Stimulated activated CD4-positive, alpha-beta T cell treated with anti-CD3 and anti-CD28 coated beads, Interleukin-2, amount 100 ng/mL, for 4 hours (primary cell): ENCODE measurements around the gene CLIC3.

Source experiments
- DNase-seq: peaks from one replicate; pipeline ENCODE4 v3.0.0-alpha.2; 2020; ENCODE audit warnings: low read depth

The CLIC3 gene

GRCh38 chr9:137000177-137000930 is 4.0 kb upstream of the CLIC3 start:
- DNase-seq, result no peak

- no peak for DNase-seq
Observed at GRCh38 chr9:136997830-136998234, 1.5 kb upstream of the CLIC3 start.

- DNase-seq, result no peak
Observed at GRCh38 chr9:136997371-136997770, 1.0 kb upstream of the CLIC3 start.

GRCh38 chr9:136995772-136996311 is 526 bp downstream of the CLIC3 start:
- DNase-seq, result no peak

GRCh38 chr9:136995362-136995761 is 1.0 kb downstream of the CLIC3 start:
- DNase-seq, result no peak

GRCh38 chr9:136994888-136995230 is 1.5 kb downstream of the CLIC3 start:
- DNase-seq, result no peak

- no peak for DNase-seq
Observed at GRCh38 chr9:136994180-136994887, 2.0 kb downstream of the CLIC3 start.

GRCh38 chr9:136992819-136993369 is 3.5 kb downstream of the CLIC3 start:
- no peak for DNase-seq

- DNase-seq, result peak; percentile 89
Observed at GRCh38 chr9:136991993-136992818, 4.2 kb downstream of the CLIC3 start, which contains the start of gene PAXX. TSS of gene PAXX (plus strand) at chr9:136992422. CDS start at chr9:136992444, 22 bp downstream.

GRCh38 chr9:136990242-136990911 is 6.0 kb downstream of the CLIC3 start:
- no peak for DNase-seq

GRCh38 chr9:136988872-136989271 is 7.5 kb downstream of the CLIC3 start:
- no peak for DNase-seq

- DNase-seq, result no peak
Observed at GRCh38 chr9:136985853-136986252, 10.5 kb downstream of the CLIC3 start.

- no peak for DNase-seq
Observed at GRCh38 chr9:136985027-136985602, 11.3 kb downstream of the CLIC3 start.

GRCh38 chr9:136984464-136985026 is 11.8 kb downstream of the CLIC3 start:
- no peak for DNase-seq

- no peak for DNase-seq
Observed at GRCh38 chr9:136983656-136984314, 12.6 kb downstream of the CLIC3 start.

- no peak for DNase-seq
Observed at GRCh38 chr9:136983167-136983566, 13.2 kb downstream of the CLIC3 start.

- DNase-seq, result no peak
Observed at GRCh38 chr9:136982232-136983051, 13.9 kb downstream of the CLIC3 start, which contains the start of gene LCNL1. TSS of gene LCNL1 (plus strand) at chr9:136982993. CDS start at chr9:136983587, 594 bp downstream.

- DNase-seq, result no peak
Observed at GRCh38 chr9:136981588-136982231, 14.7 kb downstream of the CLIC3 start.
